SU-DHL-6 (cell line): ENCODE measurements around the gene COL13A1.

ENCODE experiments used
- CTCF ChIP-seq: fragments of 200-600 bp; sonication (generic); IDR thresholded peaks from one replicate; pipeline ENCODE4 v1.5.1; 2017; ENCODE audit warnings: antibody characterized with exemption, mild to moderate bottlenecking, low read length, moderate library complexity; ENCODE audit not compliant: insufficient read depth, poor library complexity, severe bottlenecking
- EZH2phosphoT487 ChIP-seq: fragments of 200-600 bp; sonication (generic), shearing (Covaris generic); conservative IDR thresholded peaks from 2 replicates; pipeline ENCODE4 v1.6.1; 2018; ENCODE audit warnings: mild to moderate bottlenecking, antibody characterized with exemption, low read length, moderate library complexity, mixed read lengths

GRCh38 chr10:69892816-69893215 lies 91.1 kb downstream of the COL13A1 start:
- TF ChIP-seq CTCF: no peak
- TF ChIP-seq EZH2phosphoT487: no peak
